NT2/D1 (cell line): ENCODE results near the gene OXCT2.
"Not testable (repeated sequence)": the region's sequence is repeated elsewhere in the genome, so short reads cannot be mapped to it uniquely, and the experiment has no call there.

Source experiments
- SUZ12 ChIP-seq: IDR thresholded peaks from 2 replicates; pipeline ENCODE4 v1.6.1; 2011; ENCODE audit not compliant: insufficient read length, insufficient read depth; ENCODE audit errors: extremely low read depth
- YY1 ChIP-seq: IDR thresholded peaks from 2 replicates; pipeline ENCODE4 v1.6.1; 2011; ENCODE audit not compliant: insufficient read length, insufficient read depth
- ZNF274 ChIP-seq: IDR thresholded peaks from 2 replicates; pipeline ENCODE4 v1.6.1; 2011; ENCODE audit warnings: mild to moderate bottlenecking, low read depth, low read length

DNA sequence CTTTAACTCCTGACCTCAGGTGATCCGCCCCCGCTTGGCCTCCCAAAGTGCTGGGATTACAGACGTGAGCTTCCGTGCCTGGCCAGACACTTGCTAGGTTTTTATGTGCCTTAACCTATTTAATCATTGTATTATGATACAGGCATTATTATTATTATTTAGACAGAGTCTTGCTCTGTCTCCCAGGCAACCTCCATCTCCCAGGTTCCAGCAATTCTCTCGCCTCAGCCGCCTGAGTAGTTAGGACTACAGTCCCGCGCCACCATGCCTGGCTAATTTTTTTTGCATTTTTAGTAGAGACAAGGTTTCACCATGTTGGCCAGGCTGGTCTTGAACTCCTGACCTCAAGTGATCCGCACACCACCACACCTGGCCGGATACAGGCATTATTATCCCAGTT is 11.5 kb upstream of the OXCT2 start:
- not testable (repeated sequence) for TF ChIP-seq YY1, SUZ12, ZNF274
